CD8-positive, alpha-beta memory T cell (primary cell): ENCODE measurements around the gene ETV1. TPM values are rescaled to one million over a fixed set of nuclear protein-coding genes. Genes with fewer than 3 reads are reported as not detected.

Source experiments
- CTCF ChIA-PET: fragments of 350-600 bp; sonication (Branson Sonifier 250); formaldehyde crosslinking; loops from one replicate; lab custom pipeline; 2021; ENCODE audit warnings: antibody characterized with exemption; lab: Charles Lee
- POLR2A ChIA-PET: fragments of 350-600 bp; sonication (Branson Sonifier 250); formaldehyde crosslinking; loops from one replicate; lab custom pipeline; 2021; ENCODE audit warnings: antibody characterized with exemption; lab: Charles Lee
- DNase-seq, 5 donors: peaks; one replicate each; pipeline versions ENCODE4 v3.0.0 to v3.0.0-alpha.2; 2020 to 2022; ENCODE audit warnings: mixed read lengths in 1 of 5
- H3K27ac ChIP-seq: one replicate; pipeline ENCODE4 v1.7.0; 2013; ENCODE audit warnings: low read depth, mild to moderate bottlenecking, low read length, moderate library complexity
- H3K27me3 ChIP-seq: 2 replicates; pipeline ENCODE4 v1.7.0; 2013; ENCODE audit warnings: low read length, mild to moderate bottlenecking; ENCODE audit not compliant: insufficient read depth, poor library complexity, severe bottlenecking
- H3K36me3 ChIP-seq: 2 replicates; pipeline ENCODE4 v1.7.0; 2013; ENCODE audit warnings: mild to moderate bottlenecking, low read length, moderate library complexity; ENCODE audit not compliant: insufficient read depth
- H3K4me1 ChIP-seq: 2 replicates; pipeline ENCODE4 v1.7.0; 2013; ENCODE audit warnings: mild to moderate bottlenecking, low read length, moderate library complexity; ENCODE audit not compliant: insufficient read depth
- H3K4me3 ChIP-seq: 2 replicates; pipeline ENCODE4 v1.7.0; 2013; ENCODE audit warnings: mild to moderate bottlenecking, low read length
- H3K9me3 ChIP-seq: 2 replicates; pipeline ENCODE4 v1.7.0; 2013; ENCODE audit warnings: mild to moderate bottlenecking, low read length
- H3K27ac Mint-ChIP-seq, 8 donors: one replicate each; pipeline ENCODE4 v1.8.0; 2020 to 2021; ENCODE audit warnings: mixed read lengths in 8 of 8, mild to moderate bottlenecking in 6 of 8, inconsistent platforms in 3 of 8, moderate library complexity in 3 of 8
- H3K27me3 Mint-ChIP-seq, 2 donors: one replicate each; pipeline ENCODE4 v1.8.0; 2020 to 2021; ENCODE audit warnings: mixed read lengths in 2 of 2, mild to moderate bottlenecking in 1 of 2, moderate library complexity in 1 of 2
- H3K36me3 Mint-ChIP-seq, 3 donors: one replicate each; pipeline ENCODE4 v1.8.0; 2020 to 2021; ENCODE audit warnings: mixed read lengths in 3 of 3, inconsistent platforms in 1 of 3, mild to moderate bottlenecking in 1 of 3
- H3K4me1 Mint-ChIP-seq, 3 donors: one replicate each; pipeline ENCODE4 v1.8.0; 2020 to 2021; ENCODE audit warnings: mixed read lengths in 3 of 3, inconsistent platforms in 1 of 3, mild to moderate bottlenecking in 1 of 3
- H3K4me3 Mint-ChIP-seq, 7 donors: one replicate each; pipeline ENCODE4 v1.8.0; 2020 to 2021; ENCODE audit warnings: mixed read lengths in 7 of 7, mild to moderate bottlenecking in 6 of 7, moderate library complexity in 4 of 7, inconsistent platforms in 2 of 7
- H3K9me3 Mint-ChIP-seq, 5 donors: one replicate each; pipeline ENCODE4 v1.8.0; 2020 to 2022; ENCODE audit warnings: mixed read lengths in 5 of 5, mild to moderate bottlenecking in 3 of 5, moderate library complexity in 2 of 5, inconsistent platforms in 1 of 5
- polyA plus RNA-seq: library from polyadenylated mRNA; unstranded; fragments of 300-500 nt; fragmentation: Illumina TruSeq; gene quantifications from one replicate; pipeline ENCODE4 v1.2.3, GENCODE V29; 2021
- total RNA-seq, 2 experiments: library from RNA; stranded (reverse); gene quantifications; one replicate each; pipeline ENCODE4 v1.2.3, GENCODE V29; 2021

The ETV1 gene
- total RNA-seq = under 1 TPM; 0.31 TPM
- polyA plus RNA-seq = 1.7 TPM

GRCh38 chr7:13989126-13989948, at the start of gene ETV1:
TSS of gene ETV1 (minus strand) at chr7:13989666. CDS start at chr7:13989052, 614 bp downstream.
- no peaks in the 10 kb centered on the region for H3K9me3 Mint-ChIP-seq
- H3K36me3 Mint-ChIP-seq = no peaks in the 10 kb centered on the region
- H3K27ac Mint-ChIP-seq = no peak within 1 kb of the TSS
- peaks cover 2 to 24% of the 10 kb centered on the region in 2 donors for H3K27me3 Mint-ChIP-seq
- Histone ChIP-seq H3K4me1 (peaks cover 9% of the 10 kb centered on the region), H3K36me3 (no peaks in the 10 kb centered on the region), H3K27ac (peak within 1 kb of the TSS; percentile 38), H3K4me3 (peak within 1 kb of the TSS; percentile 44), H3K27me3 (peaks cover 11% of the 10 kb centered on the region), H3K9me3 (no peaks in the 10 kb centered on the region)
- POLR2A ChIA-PET = interaction anchor here (0.7 kb wide), 1 partner anchor 10 kb away, joined by 3 read pairs; no protein-coding TSS in a partner anchor
- peak in 1 of 5 donors; percentile 5 for DNase-seq
- no peak within 1 kb of the TSS for H3K4me3 Mint-ChIP-seq
- no peaks in the 10 kb centered on the region for H3K4me1 Mint-ChIP-seq
- CTCF ChIA-PET = interaction anchor here (0.9 kb wide), 1 partner anchor 80 kb away, joined by 3 read pairs; no protein-coding TSS in a partner anchor

DNA sequence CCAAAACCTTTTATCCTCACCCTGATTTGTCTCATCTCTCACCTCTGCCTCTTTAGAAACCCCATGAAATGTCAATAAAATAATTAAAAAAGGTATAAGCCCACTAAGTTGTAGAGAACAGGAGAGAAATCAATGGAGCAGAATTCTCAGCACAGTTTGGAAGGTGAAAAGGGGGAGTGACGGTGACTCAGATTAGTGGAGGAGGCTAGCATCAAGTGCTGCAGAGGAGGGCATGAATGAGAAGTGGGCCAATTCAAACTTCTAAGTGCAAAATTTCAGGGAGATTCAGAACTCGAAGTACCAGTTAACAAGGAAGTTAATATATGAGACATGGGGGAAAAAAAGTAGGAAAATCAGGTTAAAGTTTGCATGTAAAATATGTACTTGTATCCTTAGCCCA, 34.9 kb upstream of the ETV1 start:
- H3K27ac Mint-ChIP-seq = peak overlapping the region in 1 of 8 donors; percentile 40
- ChIA-PET CTCF (no interaction called here), POLR2A (no interaction called here)
- Histone ChIP-seq H3K27me3 (no peaks in the 10 kb centered on the region), H3K36me3 (no peaks in the 10 kb centered on the region), H3K9me3 (no peaks in the 10 kb centered on the region), H3K27ac (no peak overlapping the region), H3K4me1 (no peaks in the 10 kb centered on the region), H3K4me3 (no peak overlapping the region)
- H3K9me3 Mint-ChIP-seq = no peaks in the 10 kb centered on the region
- H3K36me3 Mint-ChIP-seq = no peaks in the 10 kb centered on the region
- H3K4me1 Mint-ChIP-seq = no peaks in the 10 kb centered on the region
- no peak overlapping the region for H3K4me3 Mint-ChIP-seq
- DNase-seq = no peak
- no peaks in the 10 kb centered on the region for H3K27me3 Mint-ChIP-seq

GRCh38 chr7:14023838-14024237, 34.4 kb upstream of the ETV1 start:
- H3K27me3 Mint-ChIP-seq = no peaks in the 10 kb centered on the region
- CTCF ChIA-PET = no interaction called here
- POLR2A ChIA-PET = no interaction called here
- no peaks in the 10 kb centered on the region for H3K36me3 Mint-ChIP-seq
- Histone ChIP-seq H3K4me3 (no peak overlapping the region), H3K9me3 (no peaks in the 10 kb centered on the region), H3K27me3 (no peaks in the 10 kb centered on the region), H3K36me3 (no peaks in the 10 kb centered on the region), H3K4me1 (no peaks in the 10 kb centered on the region), H3K27ac (no peak overlapping the region)
- no peaks in the 10 kb centered on the region for H3K4me1 Mint-ChIP-seq
- no peak overlapping the region for H3K27ac Mint-ChIP-seq
- no peak overlapping the region for H3K4me3 Mint-ChIP-seq
- DNase-seq = no peak
- H3K9me3 Mint-ChIP-seq = no peaks in the 10 kb centered on the region

- no peaks in the 10 kb centered on the region for H3K9me3 Mint-ChIP-seq
- Histone ChIP-seq H3K27ac (no peak overlapping the region), H3K4me1 (no peaks in the 10 kb centered on the region), H3K9me3 (no peaks in the 10 kb centered on the region), H3K36me3 (no peaks in the 10 kb centered on the region), H3K4me3 (no peak overlapping the region), H3K27me3 (no peaks in the 10 kb centered on the region)
- no peaks in the 10 kb centered on the region for H3K4me1 Mint-ChIP-seq
- H3K4me3 Mint-ChIP-seq = no peak overlapping the region
- POLR2A ChIA-PET = no interaction called here
- no peak for DNase-seq
- CTCF ChIA-PET = no interaction called here
- H3K36me3 Mint-ChIP-seq = no peaks in the 10 kb centered on the region
- no peak overlapping the region for H3K27ac Mint-ChIP-seq
- peaks cover 0 to 3% of the 10 kb centered on the region in 2 donors for H3K27me3 Mint-ChIP-seq
These were observed 33.9 kb upstream of the ETV1 start for GRCh38 chr7:14023342-14023741.

- Mint-ChIP-seq H3K27ac (no peak overlapping the region), H3K9me3 (no peaks in the 10 kb centered on the region), H3K4me1 (no peaks in the 10 kb centered on the region), H3K36me3 (no peaks in the 10 kb centered on the region), H3K27me3 (peaks cover 0 to 10% of the 10 kb centered on the region in 2 donors), H3K4me3 (no peak overlapping the region)
- Histone ChIP-seq H3K4me1 (no peaks in the 10 kb centered on the region), H3K27ac (no peak overlapping the region), H3K36me3 (no peaks in the 10 kb centered on the region), H3K9me3 (no peaks in the 10 kb centered on the region), H3K27me3 (no peaks in the 10 kb centered on the region), H3K4me3 (no peak overlapping the region)
- no peak for DNase-seq
- POLR2A ChIA-PET = no interaction called here
- CTCF ChIA-PET = interaction anchor here (0.6 kb wide), 1 partner anchor 27 kb away, joined by 3 read pairs; no protein-coding TSS in a partner anchor
These were observed 31.6 kb upstream of the ETV1 start for GRCh38 chr7:14021069-14021468.

DNA sequence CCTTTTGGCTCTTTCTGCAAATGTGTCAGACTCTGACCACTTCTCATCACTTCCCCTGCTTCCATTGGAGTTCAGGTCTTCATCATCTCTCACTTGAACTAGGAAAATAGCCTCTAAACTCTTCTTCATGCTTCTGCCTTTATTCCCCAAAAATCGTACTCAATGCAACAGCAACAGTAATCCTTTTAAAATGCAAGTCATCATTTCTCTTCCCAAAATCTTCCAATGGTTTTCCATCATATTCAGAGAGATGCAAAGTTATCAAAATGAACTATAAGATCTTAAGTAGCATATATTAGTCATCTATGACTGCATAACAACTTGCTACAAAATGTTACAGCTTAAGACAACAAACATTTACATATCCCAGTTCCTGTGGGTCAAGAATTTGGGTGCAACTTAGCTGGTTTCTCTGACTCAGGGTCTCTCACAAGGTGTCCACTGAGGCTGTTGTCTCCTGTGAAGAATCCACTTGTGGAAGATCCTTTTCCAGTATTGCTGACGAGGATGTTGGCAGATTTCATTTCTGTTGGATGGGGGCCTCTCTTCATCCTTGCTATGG, 31.0 kb upstream of the ETV1 start:
- H3K4me1 ChIP-seq = no peaks in the 10 kb centered on the region
- CTCF ChIA-PET = no interaction called here

GRCh38 chr7:14018751-14019150, 29.3 kb upstream of the ETV1 start:
- H3K27me3 Mint-ChIP-seq = peaks cover 0 to 10% of the 10 kb centered on the region in 2 donors
- Histone ChIP-seq H3K4me3 (no peak overlapping the region), H3K27me3 (no peaks in the 10 kb centered on the region), H3K4me1 (no peaks in the 10 kb centered on the region), H3K36me3 (no peaks in the 10 kb centered on the region), H3K9me3 (no peaks in the 10 kb centered on the region), H3K27ac (no peak overlapping the region)
- ChIA-PET CTCF (no interaction called here), POLR2A (no interaction called here)
- no peaks in the 10 kb centered on the region for H3K9me3 Mint-ChIP-seq
- H3K4me1 Mint-ChIP-seq = peaks cover 3 to 5% (median 5%) of the 10 kb centered on the region in 3 donors
- no peak overlapping the region for H3K27ac Mint-ChIP-seq
- H3K4me3 Mint-ChIP-seq = no peak overlapping the region
- no peaks in the 10 kb centered on the region for H3K36me3 Mint-ChIP-seq
- no peak for DNase-seq

More for the DNA sequence above, 31.0 kb upstream of the ETV1 start:
- H3K4me3 ChIP-seq = no peak overlapping the region
- H3K36me3 Mint-ChIP-seq = no peaks in the 10 kb centered on the region
- H3K27ac ChIP-seq = no peak overlapping the region
- no peaks in the 10 kb centered on the region for H3K27me3 ChIP-seq
- H3K36me3 ChIP-seq = no peaks in the 10 kb centered on the region
- H3K9me3 ChIP-seq = no peaks in the 10 kb centered on the region
- no peak overlapping the region for H3K27ac Mint-ChIP-seq
- no peak for DNase-seq
- no peaks in the 10 kb centered on the region for H3K9me3 Mint-ChIP-seq
- peaks cover 0 to 10% of the 10 kb centered on the region in 2 donors for H3K27me3 Mint-ChIP-seq
- POLR2A ChIA-PET = no interaction called here
- H3K4me1 Mint-ChIP-seq = no peaks in the 10 kb centered on the region
- no peak overlapping the region for H3K4me3 Mint-ChIP-seq

DNA sequence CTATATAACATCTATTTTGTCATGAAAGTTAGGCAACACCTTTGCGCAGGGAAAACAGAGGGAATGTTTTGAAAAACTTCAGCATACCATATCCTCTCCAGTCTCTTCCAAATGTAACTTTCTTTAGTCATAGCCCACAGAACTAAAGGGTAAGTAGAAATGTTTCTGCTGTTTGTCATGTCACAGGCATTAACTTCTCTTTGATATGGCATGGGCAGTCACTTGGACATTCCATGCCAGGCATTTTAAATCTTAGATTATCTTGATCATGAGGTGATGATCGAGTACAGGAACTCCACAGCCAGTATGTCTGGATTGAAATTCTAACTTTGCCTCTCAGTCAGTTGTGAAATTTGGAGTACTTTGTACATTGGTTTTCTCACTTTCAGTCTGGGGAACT, 27.5 kb upstream of the ETV1 start:
- Mint-ChIP-seq H3K27ac (no peak overlapping the region), H3K9me3 (no peaks in the 10 kb centered on the region), H3K4me3 (no peak overlapping the region), H3K27me3 (peaks cover 0 to 10% of the 10 kb centered on the region in 2 donors), H3K4me1 (peaks cover 11 to 20% (median 19%) of the 10 kb centered on the region in 3 donors), H3K36me3 (no peaks in the 10 kb centered on the region)
- Histone ChIP-seq H3K4me3 (no peak overlapping the region), H3K4me1 (no peaks in the 10 kb centered on the region), H3K36me3 (no peaks in the 10 kb centered on the region), H3K27ac (no peak overlapping the region), H3K9me3 (no peaks in the 10 kb centered on the region), H3K27me3 (no peaks in the 10 kb centered on the region)
- DNase-seq = no peak
- CTCF ChIA-PET = no interaction called here
- POLR2A ChIA-PET = no interaction called here
